Progenitor cell of endocrine pancreas (in vitro differentiated cells): ENCODE results near the gene GPR171. TPM values are rescaled to one million over a fixed set of nuclear protein-coding genes. Genes with fewer than 3 reads are reported as not detected.

Source experiments
- DNase-seq: peaks from one replicate; pipeline ENCODE4 v3.0.0; 2021; ENCODE audit warnings: low spot score; ENCODE audit not compliant: unreplicated experiment
- H3K27ac Mint-ChIP-seq: 2 replicates; pipeline ENCODE4 v1.8.0; 2021; ENCODE audit warnings: mild to moderate bottlenecking, moderate library complexity, mixed read lengths
- H3K27me3 Mint-ChIP-seq: 2 replicates; pipeline ENCODE4 v1.8.0; 2021; ENCODE audit warnings: mixed read lengths
- H3K36me3 Mint-ChIP-seq: 2 replicates; pipeline ENCODE4 v1.8.0; 2022; ENCODE audit warnings: mixed read lengths; ENCODE audit not compliant: insufficient read depth
- H3K4me1 Mint-ChIP-seq: 2 replicates; pipeline ENCODE4 v1.8.0; 2021; ENCODE audit warnings: low read depth, mixed read lengths
- H3K4me3 Mint-ChIP-seq: 2 replicates; pipeline ENCODE4 v1.8.0; 2021; ENCODE audit warnings: low read depth, mild to moderate bottlenecking, moderate library complexity, mixed read lengths
- H3K9me3 Mint-ChIP-seq: 2 replicates; pipeline ENCODE4 v1.8.0; 2021; ENCODE audit warnings: low read depth, mixed read lengths
- total RNA-seq: library from RNA; stranded (reverse); gene quantifications from 2 replicates; pipeline ENCODE4 v1.2.1, GENCODE V29; 2021
- TF ChIP-seq, protein P1 (sequence below): fragments of 200-600 bp; sonication (generic); IDR thresholded peaks from one replicate; pipeline ENCODE4 v1.5.0; 2021; ENCODE audit warnings: antibody characterized with exemption, mild to moderate bottlenecking; ENCODE audit not compliant: unreplicated experiment

Gene GPR171
- total RNA-seq, 1 donor from 2014 or later: not detected

DNA sequence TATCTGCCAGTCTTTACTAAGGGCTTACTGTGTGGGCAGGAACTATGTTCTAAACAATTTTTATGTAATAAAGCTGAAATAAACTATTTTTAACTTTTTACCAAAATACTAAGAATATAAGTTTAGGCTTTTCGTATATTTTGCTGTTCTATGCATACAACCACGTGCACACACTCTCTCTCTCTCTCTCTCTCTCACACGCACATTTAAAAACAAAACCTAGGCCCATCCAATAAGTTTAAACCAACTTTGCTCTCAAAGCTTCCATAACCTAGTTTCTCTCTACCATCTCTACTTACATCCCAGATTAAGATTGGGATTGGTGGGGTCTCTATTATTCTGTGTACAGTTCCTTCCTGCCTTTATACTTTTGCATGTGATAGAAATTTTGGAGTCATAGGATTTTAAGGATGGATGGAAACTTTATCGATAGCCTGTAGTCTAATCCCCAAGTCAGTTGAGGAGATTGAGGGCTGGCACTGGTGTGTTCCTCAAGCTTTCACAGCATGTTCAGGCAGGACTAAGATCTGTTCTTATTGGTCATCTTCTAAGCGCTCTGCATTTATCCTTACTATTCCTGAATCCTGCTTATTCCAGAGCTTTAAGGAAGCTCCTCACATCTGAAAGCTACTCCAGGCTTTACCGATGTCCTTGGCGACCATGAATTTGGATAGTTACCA, 1.8 kb downstream of the GPR171 start:
- Mint-ChIP-seq H3K9me3 (no peaks in the 10 kb centered on the region), H3K27ac (no peak overlapping the region), H3K27me3 (no peaks in the 10 kb centered on the region), H3K36me3 (no peaks in the 10 kb centered on the region), H3K4me1 (peaks cover 9% of the 10 kb centered on the region), H3K4me3 (no peak overlapping the region)
- TF ChIP-seq, protein P1, sequence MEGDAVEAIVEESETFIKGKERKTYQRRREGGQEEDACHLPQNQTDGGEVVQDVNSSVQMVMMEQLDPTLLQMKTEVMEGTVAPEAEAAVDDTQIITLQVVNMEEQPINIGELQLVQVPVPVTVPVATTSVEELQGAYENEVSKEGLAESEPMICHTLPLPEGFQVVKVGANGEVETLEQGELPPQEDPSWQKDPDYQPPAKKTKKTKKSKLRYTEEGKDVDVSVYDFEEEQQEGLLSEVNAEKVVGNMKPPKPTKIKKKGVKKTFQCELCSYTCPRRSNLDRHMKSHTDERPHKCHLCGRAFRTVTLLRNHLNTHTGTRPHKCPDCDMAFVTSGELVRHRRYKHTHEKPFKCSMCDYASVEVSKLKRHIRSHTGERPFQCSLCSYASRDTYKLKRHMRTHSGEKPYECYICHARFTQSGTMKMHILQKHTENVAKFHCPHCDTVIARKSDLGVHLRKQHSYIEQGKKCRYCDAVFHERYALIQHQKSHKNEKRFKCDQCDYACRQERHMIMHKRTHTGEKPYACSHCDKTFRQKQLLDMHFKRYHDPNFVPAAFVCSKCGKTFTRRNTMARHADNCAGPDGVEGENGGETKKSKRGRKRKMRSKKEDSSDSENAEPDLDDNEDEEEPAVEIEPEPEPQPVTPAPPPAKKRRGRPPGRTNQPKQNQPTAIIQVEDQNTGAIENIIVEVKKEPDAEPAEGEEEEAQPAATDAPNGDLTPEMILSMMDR: no peak
- DNase-seq: no peak

DNA sequence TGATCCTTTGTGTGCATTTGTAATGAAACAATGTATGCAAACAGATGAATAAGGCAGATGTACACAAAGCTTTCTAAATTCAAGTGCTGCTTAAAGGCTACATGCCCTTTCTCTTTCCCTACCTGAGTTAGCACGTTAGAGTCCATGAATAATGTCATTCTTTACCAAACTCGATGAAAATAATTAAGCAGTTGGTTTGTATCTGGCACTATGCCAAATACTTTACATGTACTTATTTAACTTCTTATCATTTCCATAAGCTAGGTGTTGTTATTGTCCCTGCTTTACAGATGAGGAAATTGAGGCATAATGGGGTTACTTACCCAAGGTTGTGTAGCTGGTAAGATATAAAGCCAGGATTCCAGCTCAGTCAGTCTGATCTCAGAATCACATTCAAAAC, 2.4 kb downstream of the GPR171 start:
- H3K9me3 Mint-ChIP-seq: no peaks in the 10 kb centered on the region
- H3K4me1 Mint-ChIP-seq: peaks cover 13% of the 10 kb centered on the region
- TF ChIP-seq, protein P1: no peak
- no peak overlapping the region for H3K27ac Mint-ChIP-seq
- H3K27me3 Mint-ChIP-seq: no peaks in the 10 kb centered on the region
- no peaks in the 10 kb centered on the region for H3K36me3 Mint-ChIP-seq
- no peak overlapping the region for H3K4me3 Mint-ChIP-seq
- no peak for DNase-seq

DNA sequence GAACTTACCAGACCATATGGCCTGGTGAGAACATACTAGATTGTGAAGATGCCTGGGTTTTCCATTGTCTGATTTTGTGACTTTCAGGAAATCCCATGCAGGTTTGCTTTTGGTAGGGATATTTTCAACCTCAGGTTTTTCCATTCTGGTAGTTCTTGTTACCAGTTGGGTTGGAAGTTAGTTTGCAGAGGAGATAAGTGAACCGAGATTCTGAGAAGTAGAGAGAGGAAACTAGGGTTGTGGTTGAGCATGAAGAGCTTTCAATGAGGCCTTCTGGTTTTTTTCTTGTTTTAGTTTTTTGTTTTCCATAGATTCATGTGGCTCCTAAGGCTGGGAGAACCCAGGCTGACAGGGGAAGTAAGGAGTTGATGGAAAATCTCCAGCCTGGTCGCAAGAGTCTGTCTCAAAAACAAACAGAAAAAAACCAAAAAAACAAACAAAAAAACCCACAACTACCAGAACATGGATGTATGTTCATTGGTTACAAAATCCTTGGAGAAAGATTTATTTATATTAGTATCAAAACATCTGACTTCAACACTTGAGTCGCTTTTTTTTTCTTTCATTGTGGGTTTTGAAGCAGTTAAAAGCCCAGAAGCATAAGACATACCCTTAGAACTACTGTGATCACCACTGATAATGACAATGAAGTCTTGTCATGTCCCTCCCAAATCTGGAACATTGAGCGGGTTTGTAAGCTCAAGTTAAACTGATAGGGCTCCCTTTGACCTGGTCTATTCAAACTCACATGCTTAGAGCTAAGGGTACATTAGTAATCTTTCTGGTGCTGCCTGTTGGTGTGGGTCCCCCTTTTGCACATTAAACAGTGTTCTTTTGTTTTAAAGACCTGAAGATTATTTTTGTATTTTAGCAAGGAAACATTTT, 3.2 kb downstream of the GPR171 start:
- Mint-ChIP-seq H3K9me3 (no peaks in the 10 kb centered on the region), H3K27ac (no peak overlapping the region), H3K27me3 (no peaks in the 10 kb centered on the region), H3K4me1 (peaks cover 13% of the 10 kb centered on the region), H3K4me3 (no peak overlapping the region), H3K36me3 (no peaks in the 10 kb centered on the region)
- TF ChIP-seq, protein P1: no peak
- no peak for DNase-seq

DNA sequence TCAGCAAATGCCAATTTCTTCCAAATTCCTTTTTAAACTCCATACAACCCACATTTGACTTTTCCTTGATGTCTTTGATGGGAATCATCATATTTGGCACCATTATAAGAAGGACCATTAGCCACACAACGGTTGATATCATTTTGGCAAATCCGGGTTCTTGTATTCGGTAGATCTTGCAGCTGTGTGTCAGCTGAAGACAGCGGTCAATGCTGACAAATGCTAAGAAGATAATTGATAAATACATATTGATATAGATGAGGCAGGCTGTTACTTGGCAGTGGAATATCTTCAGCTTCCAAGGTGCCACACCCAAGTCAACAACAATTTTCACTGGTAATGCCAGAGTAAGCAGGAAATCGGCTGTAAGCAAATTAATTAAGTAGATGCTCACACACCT, 4.2 kb downstream of the GPR171 start:
- Mint-ChIP-seq H3K9me3 (no peaks in the 10 kb centered on the region), H3K27ac (peak overlapping the region; percentile 57)
- DNase-seq: no peak

More for the DNA sequence above, 4.2 kb downstream of the GPR171 start:
- Mint-ChIP-seq H3K4me3 (no peak overlapping the region), H3K27me3 (no peaks in the 10 kb centered on the region), H3K36me3 (no peaks in the 10 kb centered on the region), H3K4me1 (peaks cover 13% of the 10 kb centered on the region)
- TF ChIP-seq, protein P1: no peak
